PFSK-1 (cell line): ENCODE measurements around the gene RAP1GAP.

Experiments
- FOXP2 ChIP-seq: optimal IDR thresholded peaks from 2 replicates; pipeline ENCODE3; 2011; ENCODE audit warnings: borderline replicate concordance, control low read depth, inconsistent platforms; ENCODE audit not compliant: insufficient read depth; ENCODE audit errors: extremely low read length, extremely low read depth
- POLR2AphosphoS5 ChIP-seq: IDR thresholded peaks from 2 replicates; pipeline ENCODE4 v1.6.1; 2012; ENCODE audit warnings: low read depth, mild to moderate bottlenecking, control low read depth, low read length, moderate library complexity
- SIN3A ChIP-seq: IDR thresholded peaks from 2 replicates; pipeline ENCODE4 v1.6.1; 2012; ENCODE audit warnings: mild to moderate bottlenecking, low read length, moderate library complexity, borderline replicate concordance; ENCODE audit not compliant: insufficient read depth
- TAF1 ChIP-seq: IDR thresholded peaks from 2 replicates; pipeline ENCODE4 v1.6.1; 2012; ENCODE audit warnings: low read length, control low read depth, borderline replicate concordance; ENCODE audit not compliant: insufficient read depth
- TF ChIP-seq, protein P1 (sequence below), 2 experiments: IDR thresholded peaks; 2 replicates each; pipeline versions ENCODE4 v1.6.1 to v1.8.0; 2011 to 2012; ENCODE audit warnings: low read depth in 2 of 2, low read length in 2 of 2, control low read depth in 1 of 2, inconsistent platforms in 1 of 2, mild to moderate bottlenecking in 1 of 2, moderate library complexity in 1 of 2; ENCODE audit not compliant: insufficient read depth in 1 of 2

The RAP1GAP gene

DNA sequence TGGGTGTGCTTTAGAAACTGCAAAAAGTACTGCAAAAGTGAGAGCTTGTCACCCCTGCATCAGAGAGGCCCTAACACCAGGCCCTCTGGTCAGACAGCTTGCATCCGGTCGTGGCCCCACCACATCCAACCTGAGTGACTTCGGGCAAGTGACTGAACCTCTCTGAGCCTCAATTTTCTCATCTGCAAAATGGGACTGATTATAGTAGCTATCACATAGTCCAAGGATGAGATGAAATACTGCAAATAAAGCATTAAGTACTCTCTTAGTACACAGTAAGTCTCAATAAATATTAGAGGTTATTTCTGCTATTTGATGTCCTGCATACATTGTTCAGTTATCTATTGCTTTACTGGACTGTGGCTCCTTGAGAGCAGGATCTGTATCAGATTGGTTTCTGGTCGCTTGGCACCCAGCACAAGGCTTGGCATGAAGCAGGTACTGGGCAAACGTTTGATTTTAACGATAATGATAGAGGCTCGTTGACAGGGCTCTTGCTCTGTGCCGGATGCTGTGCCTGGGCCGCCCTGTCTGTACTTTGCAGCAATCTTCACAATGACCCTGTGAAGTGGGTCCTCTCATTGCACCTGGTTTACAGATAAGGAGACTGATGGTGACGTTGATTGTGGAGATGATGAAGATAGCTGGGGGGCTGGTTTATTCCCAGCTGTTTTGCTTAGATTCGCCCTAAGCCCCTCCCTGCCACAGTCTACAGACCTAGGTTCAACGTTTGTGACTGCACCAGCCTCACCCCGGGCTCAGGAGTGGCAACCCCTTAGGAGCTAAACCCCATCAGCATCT lies 43.6 kb downstream of the RAP1GAP start:
- TF ChIP-seq POLR2AphosphoS5, result no peak
- TF ChIP-seq TAF1, result no peak
- TF ChIP-seq FOXP2, result no peak
- TF ChIP-seq, protein P1, sequence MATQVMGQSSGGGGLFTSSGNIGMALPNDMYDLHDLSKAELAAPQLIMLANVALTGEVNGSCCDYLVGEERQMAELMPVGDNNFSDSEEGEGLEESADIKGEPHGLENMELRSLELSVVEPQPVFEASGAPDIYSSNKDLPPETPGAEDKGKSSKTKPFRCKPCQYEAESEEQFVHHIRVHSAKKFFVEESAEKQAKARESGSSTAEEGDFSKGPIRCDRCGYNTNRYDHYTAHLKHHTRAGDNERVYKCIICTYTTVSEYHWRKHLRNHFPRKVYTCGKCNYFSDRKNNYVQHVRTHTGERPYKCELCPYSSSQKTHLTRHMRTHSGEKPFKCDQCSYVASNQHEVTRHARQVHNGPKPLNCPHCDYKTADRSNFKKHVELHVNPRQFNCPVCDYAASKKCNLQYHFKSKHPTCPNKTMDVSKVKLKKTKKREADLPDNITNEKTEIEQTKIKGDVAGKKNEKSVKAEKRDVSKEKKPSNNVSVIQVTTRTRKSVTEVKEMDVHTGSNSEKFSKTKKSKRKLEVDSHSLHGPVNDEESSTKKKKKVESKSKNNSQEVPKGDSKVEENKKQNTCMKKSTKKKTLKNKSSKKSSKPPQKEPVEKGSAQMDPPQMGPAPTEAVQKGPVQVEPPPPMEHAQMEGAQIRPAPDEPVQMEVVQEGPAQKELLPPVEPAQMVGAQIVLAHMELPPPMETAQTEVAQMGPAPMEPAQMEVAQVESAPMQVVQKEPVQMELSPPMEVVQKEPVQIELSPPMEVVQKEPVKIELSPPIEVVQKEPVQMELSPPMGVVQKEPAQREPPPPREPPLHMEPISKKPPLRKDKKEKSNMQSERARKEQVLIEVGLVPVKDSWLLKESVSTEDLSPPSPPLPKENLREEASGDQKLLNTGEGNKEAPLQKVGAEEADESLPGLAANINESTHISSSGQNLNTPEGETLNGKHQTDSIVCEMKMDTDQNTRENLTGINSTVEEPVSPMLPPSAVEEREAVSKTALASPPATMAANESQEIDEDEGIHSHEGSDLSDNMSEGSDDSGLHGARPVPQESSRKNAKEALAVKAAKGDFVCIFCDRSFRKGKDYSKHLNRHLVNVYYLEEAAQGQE (IDR thresholded peaks at IDR 0.05; ENCODE audit: insufficient read depth in 1 of 2, low read depth in 2 of 2, low read length in 2 of 2), result no peak
- TF ChIP-seq SIN3A, result no peak

DNA sequence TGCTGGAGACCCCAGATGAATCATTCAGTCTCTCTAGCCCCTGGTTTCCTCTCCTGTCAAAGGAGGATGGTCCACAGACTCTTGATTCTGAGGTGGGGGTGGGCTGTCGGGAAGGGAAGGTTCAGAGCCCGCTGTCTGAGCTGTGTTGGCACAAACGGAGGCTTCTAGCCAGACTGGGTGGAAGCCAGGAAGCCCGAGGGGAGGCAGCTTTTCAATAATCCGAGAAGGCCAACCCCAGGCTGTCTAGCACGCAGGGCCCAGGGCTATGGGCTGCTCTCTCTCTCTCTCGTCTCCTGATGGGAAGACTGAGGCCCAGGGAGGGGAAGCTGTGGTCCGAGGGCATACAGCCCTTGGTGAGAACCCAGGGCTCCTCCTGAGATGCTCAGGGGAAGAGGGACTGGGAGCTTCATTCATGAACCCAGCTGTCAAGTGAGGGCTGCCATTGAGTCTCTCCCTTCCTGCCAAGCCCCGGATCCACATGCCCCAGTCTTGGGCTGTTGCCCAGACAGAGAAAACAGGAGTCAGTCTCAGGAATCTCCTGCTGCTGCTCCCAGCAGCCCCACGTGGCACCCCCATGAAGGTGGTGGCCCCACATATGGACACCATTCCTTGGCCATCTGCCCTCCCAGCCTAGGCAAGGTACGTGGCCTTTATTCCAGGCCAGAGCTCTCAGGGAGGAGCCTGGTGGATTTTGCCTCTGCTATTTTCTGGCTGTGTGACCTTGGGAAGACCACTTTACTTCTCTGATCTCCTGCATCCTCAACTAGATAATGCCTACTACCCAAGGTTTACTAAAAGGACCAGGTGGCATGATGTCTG lies 44.4 kb downstream of the RAP1GAP start:
- TF ChIP-seq FOXP2, result no peak
- TF ChIP-seq, protein P1 (IDR thresholded peaks at IDR 0.05; ENCODE audit: insufficient read depth in 1 of 2, low read depth in 2 of 2, low read length in 2 of 2), result no peak
- TF ChIP-seq POLR2AphosphoS5, result no peak
- TF ChIP-seq SIN3A, result no peak
- no peak for TF ChIP-seq TAF1

DNA sequence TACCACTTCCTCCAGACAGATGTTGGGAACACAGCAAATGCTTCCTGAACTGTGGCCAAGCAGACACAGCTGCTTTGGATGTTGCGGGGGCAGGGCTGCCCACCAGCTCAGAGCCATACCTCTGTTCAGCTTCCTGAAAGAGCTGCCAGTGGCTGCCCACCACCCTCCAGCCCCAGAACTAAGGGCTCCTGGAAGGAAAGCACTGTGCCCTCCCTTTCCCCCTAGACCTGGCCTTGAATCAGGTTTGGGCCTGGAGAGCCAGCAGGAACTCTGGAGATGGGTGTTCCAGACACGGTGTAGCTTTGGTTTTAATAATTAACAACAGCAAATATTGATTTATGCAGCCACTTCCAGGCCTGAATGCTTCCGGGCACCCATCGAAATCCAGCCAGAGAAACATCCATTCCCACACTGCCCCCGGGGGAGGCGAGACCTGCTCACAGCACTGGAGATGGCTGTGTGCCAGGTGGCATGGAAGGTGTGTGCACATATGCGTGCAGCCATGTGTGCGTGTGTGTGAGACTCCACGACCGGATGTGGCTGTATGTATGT lies 45.7 kb downstream of the RAP1GAP start:
- TF ChIP-seq SIN3A, result no peak
- no peak for TF ChIP-seq FOXP2
- no peak for TF ChIP-seq TAF1
- TF ChIP-seq, protein P1 (IDR thresholded peaks at IDR 0.05; ENCODE audit: insufficient read depth in 1 of 2, low read depth in 2 of 2, low read length in 2 of 2), result no peak
- TF ChIP-seq POLR2AphosphoS5, result no peak

DNA sequence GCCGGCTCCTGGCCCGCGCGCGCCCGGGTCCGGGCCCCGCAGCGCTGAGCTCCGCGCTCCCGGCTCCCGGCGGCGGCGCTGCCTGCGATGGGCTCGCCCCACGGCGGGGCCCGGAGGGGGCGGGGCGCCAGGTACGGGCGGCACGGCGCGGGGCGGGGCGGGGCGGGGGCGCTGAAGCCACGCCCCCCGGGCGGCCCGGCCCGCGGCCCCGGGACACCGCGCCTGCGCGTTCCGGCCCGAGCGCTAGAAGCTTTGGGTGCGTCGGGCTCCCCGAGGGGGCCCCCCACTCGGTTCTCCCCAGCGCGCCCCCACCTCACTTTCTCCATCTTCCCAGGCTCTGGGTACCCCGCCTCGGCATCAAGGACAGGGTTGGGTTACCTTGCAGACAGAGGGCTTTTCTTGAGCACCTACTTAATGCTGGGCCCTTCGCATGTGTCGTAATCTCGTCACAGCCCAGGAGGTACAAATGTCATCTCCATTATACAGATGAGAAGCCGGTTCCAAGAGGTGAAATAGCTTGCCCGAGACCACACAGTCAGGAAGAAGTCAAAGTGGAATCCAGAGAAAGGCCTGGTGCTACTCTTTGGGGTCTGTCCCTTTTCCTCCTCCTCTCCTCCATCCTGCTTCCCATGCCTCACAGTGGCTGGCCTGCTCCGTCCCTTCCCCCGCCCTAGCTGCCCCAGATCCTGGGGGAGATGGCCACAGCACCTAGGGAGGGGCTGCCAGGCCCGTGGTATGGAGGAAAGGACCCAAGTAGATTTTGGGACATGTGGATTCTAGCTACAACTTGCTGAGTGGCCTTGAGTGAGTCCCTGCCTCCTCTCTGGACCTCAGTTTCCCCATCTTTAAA lies 46.5 kb downstream of the RAP1GAP start:
- TF ChIP-seq POLR2AphosphoS5 (no peak), SIN3A (no peak), FOXP2 (no peak), TAF1 (no peak)
- TF ChIP-seq, protein P1 (IDR thresholded peaks at IDR 0.05; ENCODE audit: insufficient read depth in 1 of 2, low read depth in 2 of 2, low read length in 2 of 2), result no peak
